ENCODE data around the gene NCSTN. TPM values are rescaled to one million over a fixed set of nuclear protein-coding genes. Genes with fewer than 3 reads are reported as not detected.

NCSTN gene
- total RNA-seq, 2 donors from 2014 or later = 81.2 to 117 TPM

GRCh38 chr1:160371346-160371631 lies 28.1 kb downstream of the NCSTN start:
- H3K4me3 ChIP-seq = no peak overlapping the region
- no peaks in the 10 kb centered on the region for H3K27me3 ChIP-seq (replicated peaks; ENCODE audit: insufficient read depth)
- no peaks in the 10 kb centered on the region for H3K9me3 ChIP-seq
- no peak for TF ChIP-seq POLR2A (IDR thresholded peaks at IDR 0.05)
- no peak for TF ChIP-seq POLR2AphosphoS5 (IDR thresholded peaks at IDR 0.05)
- TF ChIP-seq CTCF (IDR thresholded peaks at IDR 0.05) = no peak
- intact Hi-C loops (cut with DNase I) = loop anchor here (10.0 kb wide), 1 partner anchor 166 kb away; the partner anchor contains the start of gene PEA15
- H3K27ac ChIP-seq = no peak overlapping the region
- DNase-seq (ENCODE audit: low spot score) = no peak
- H3K4me1 ChIP-seq (replicated peaks) = peaks cover 3% of the 10 kb centered on the region
- no peaks in the 10 kb centered on the region for H3K36me3 ChIP-seq

DNA sequence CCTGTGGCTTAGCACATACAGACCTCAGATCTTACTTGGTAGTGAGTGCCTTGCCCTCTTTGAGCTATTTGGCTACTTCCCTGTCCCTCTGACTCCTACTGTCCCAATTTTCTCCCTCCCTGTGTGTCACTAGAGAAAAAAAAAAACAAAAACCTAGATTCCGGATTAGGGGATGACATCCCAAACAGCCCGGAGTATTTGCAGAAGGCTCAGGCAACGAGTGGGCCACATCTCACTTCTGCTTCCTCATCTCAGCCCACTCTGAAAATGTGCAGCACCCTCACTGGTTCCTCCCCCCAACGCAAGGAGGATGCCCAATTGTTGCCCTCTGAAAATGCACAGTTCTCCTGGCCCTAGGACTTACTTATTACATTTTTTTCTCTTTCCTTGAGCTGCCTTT lies 28.6 kb downstream of the NCSTN start:
- TF ChIP-seq POLR2A (IDR thresholded peaks at IDR 0.05) = no peak
- no peak for TF ChIP-seq POLR2AphosphoS5 (IDR thresholded peaks at IDR 0.05)
- no peak for TF ChIP-seq CTCF (IDR thresholded peaks at IDR 0.05)
- 83% methylated on average over 4 of the region's 4 CpGs for WGBS
- intact Hi-C loops (cut with DNase I) = loop anchor here (10.0 kb wide), 1 partner anchor 167 kb away; the partner anchor contains the start of gene PEA15

DNA sequence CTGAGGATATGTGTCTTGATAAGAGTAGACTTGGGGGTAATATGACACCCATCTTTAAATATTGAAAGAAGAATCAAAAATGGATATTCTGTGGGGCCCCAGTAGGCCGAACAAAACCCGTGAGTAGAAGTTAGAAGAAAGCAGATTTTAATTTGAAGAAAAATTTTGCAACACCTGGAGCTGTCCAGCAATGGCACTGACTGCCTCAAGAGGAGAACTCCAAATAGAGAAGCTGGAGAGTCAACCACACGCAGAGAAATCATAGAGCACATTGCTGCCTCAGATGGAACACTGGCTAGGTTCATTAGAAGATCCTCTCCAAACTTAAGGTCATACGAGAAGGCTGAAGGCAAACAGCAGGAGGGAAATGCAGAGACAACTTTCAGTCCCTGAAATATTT lies 30.5 kb downstream of the NCSTN start:
- Histone ChIP-seq H3K36me3 (no peaks in the 10 kb centered on the region), H3K9me3 (no peaks in the 10 kb centered on the region), H3K4me1 (replicated peaks) (peaks cover 4% of the 10 kb centered on the region), H3K27me3 (replicated peaks; ENCODE audit: insufficient read depth) (no peaks in the 10 kb centered on the region), H3K4me3 (no peak overlapping the region), H3K27ac (no peak overlapping the region)
- WGBS = 80% methylated on average over 4 of the region's 4 CpGs
- intact Hi-C loops (cut with DNase I) = loop anchor here (10.0 kb wide), 1 partner anchor 169 kb away; the partner anchor contains the start of gene PEA15
- no peak for TF ChIP-seq CTCF (IDR thresholded peaks at IDR 0.05)
- TF ChIP-seq POLR2A (IDR thresholded peaks at IDR 0.05) = no peak
- no peak for TF ChIP-seq POLR2AphosphoS5 (IDR thresholded peaks at IDR 0.05)
- DNase-seq (ENCODE audit: low spot score) = no peak

More for the DNA sequence above, 28.6 kb downstream of the NCSTN start:
- peaks cover 4% of the 10 kb centered on the region for H3K4me1 ChIP-seq (replicated peaks)
- H3K36me3 ChIP-seq = no peaks in the 10 kb centered on the region
- DNase-seq (ENCODE audit: low spot score) = no peak
- H3K27ac ChIP-seq = no peak overlapping the region
- H3K9me3 ChIP-seq = no peaks in the 10 kb centered on the region
- no peak overlapping the region for H3K4me3 ChIP-seq
- H3K27me3 ChIP-seq (replicated peaks; ENCODE audit: insufficient read depth) = no peaks in the 10 kb centered on the region

GRCh38 chr1:160374306-160375110 lies 31.3 kb downstream of the NCSTN start:
- no peaks in the 10 kb centered on the region for H3K27me3 ChIP-seq (replicated peaks; ENCODE audit: insufficient read depth)
- H3K9me3 ChIP-seq = no peaks in the 10 kb centered on the region
- 67% methylated on average over 6 of the region's 6 CpGs for WGBS
- intact Hi-C loops (cut with DNase I) = loop anchor here (5.0 to 10.0 kb wide), 2 partner anchors 170 to 272 kb away; partner anchors contain the start of gene PEA15
- TF ChIP-seq POLR2A (IDR thresholded peaks at IDR 0.05) (no peak), POLR2AphosphoS5 (IDR thresholded peaks at IDR 0.05) (no peak), CTCF (IDR thresholded peaks at IDR 0.05) (no peak)
- H3K36me3 ChIP-seq = no peaks in the 10 kb centered on the region
- DNase-seq (ENCODE audit: low spot score) = no peak
- H3K4me1 ChIP-seq (replicated peaks) = peaks cover 4% of the 10 kb centered on the region
- H3K4me3 ChIP-seq = no peak overlapping the region
- H3K27ac ChIP-seq = no peak overlapping the region

Measured in prostate gland (tissue), 2 donors.